ENCODE data around the gene AP2A1.

AP2A1 gene

DNA sequence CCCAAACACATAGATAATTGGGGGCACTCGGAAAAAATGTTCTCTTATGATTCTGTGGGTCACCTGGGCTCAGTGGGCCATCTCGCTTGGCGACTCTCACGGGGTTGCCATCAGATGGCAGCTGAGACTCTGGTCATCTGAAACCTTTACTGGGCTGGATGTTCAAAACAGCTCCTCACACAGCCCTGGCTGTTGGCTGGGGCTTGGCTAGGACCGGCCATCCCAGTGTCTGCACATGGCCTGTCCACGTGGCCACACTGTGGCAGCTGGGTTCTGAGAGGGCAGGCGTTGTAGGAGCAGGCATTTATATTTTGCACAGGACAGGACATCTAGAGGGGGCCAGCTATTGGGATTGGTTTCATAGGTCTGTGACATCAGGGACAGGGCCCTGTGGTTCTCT, 66.8 kb downstream of the AP2A1 start:
- POLR2A ChIA-PET: no interaction called here
- no peak overlapping the region for H3K4me3 ChIP-seq (ENCODE audit: low read depth, low read length)
- TF ChIP-seq, protein P1, sequence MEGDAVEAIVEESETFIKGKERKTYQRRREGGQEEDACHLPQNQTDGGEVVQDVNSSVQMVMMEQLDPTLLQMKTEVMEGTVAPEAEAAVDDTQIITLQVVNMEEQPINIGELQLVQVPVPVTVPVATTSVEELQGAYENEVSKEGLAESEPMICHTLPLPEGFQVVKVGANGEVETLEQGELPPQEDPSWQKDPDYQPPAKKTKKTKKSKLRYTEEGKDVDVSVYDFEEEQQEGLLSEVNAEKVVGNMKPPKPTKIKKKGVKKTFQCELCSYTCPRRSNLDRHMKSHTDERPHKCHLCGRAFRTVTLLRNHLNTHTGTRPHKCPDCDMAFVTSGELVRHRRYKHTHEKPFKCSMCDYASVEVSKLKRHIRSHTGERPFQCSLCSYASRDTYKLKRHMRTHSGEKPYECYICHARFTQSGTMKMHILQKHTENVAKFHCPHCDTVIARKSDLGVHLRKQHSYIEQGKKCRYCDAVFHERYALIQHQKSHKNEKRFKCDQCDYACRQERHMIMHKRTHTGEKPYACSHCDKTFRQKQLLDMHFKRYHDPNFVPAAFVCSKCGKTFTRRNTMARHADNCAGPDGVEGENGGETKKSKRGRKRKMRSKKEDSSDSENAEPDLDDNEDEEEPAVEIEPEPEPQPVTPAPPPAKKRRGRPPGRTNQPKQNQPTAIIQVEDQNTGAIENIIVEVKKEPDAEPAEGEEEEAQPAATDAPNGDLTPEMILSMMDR (IDR thresholded peaks at IDR 0.05; ENCODE audit: insufficient read depth, low read length, missing control alignments): no peak
- no peak for DNase-seq (ENCODE audit: low read depth, low spot score)
- CTCF ChIA-PET: no interaction called here

DNA sequence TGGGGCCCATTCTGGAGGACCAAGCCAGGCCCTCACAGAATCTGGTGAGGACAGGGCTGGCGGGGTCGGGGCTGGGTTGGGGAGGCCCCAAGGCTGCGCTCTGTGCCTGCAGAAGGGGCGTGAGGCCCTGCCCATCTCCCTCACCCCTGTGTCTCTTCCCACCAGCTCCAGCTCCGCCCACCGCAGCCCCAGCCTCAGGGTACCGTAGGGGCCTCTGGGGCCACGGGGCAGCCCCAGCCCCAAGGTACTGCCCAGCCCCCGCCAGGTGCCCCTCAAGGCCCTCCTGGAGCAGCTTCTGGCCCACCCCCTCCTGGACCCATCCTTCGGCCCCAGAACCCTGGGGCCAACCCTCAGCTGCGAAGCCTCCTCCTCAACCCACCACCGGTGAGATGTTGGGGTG, 68.8 kb downstream of the AP2A1 start:
- POLR2A ChIA-PET: no interaction called here
- no peak for DNase-seq (ENCODE audit: low read depth, low spot score)
- CTCF ChIA-PET: no interaction called here
- TF ChIP-seq, protein P1 (IDR thresholded peaks at IDR 0.05; ENCODE audit: insufficient read depth, low read length, missing control alignments): no peak
- H3K4me3 ChIP-seq (ENCODE audit: low read depth, low read length): no peak overlapping the region

DNA sequence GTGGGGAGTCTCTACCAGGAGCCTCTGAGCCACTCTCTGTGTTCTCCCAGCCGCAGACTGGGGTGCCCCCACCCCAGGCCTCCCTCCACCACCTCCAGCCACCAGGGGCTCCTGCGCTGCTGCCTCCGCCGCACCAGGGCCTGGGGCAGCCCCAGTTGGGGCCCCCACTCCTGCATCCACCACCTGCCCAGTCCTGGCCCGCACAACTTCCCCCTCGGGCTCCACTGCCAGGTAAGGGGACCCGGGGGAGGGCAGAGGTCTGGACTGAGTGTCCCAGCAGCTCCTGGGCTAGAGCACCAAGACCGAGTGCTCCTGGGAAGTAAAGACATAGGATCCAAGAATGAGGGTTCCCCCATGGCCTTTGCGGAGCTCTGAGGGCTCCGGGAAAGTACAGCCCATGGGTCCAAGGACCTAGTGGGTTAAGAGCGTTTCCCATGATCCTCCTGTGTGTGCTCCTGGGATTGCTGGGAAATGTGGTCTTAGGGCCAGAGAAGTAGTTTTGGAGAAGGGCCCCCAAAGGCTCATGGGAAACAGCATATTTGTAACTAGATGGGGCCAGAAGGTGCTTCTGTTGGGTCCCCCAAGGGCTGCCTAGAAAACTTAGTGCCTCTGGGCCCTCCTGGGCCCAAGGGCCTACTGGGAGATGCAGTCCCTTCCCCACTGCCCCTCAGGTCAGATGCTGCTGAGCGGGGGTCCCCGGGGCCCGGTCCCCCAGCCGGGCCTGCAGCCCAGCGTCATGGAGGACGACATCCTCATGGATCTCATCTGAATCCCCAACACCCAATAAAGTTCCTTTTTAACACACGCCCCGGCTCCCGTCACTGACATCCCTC, 69.6 kb downstream of the AP2A1 start:
- TF ChIP-seq, protein P1 (IDR thresholded peaks at IDR 0.05; ENCODE audit: insufficient read depth, low read length, missing control alignments): no peak
- no peak for DNase-seq (ENCODE audit: low read depth, low spot score)
- POLR2A ChIA-PET: interaction anchor here (1.1 kb wide), 1 partner anchor 14 kb away, joined by 4 read pairs; the partner anchor contains the start of gene PTOV1
- CTCF ChIA-PET: interaction anchor here (1.5 kb wide), 1 partner anchor 12 kb away, joined by 3 read pairs; no protein-coding TSS in a partner anchor
- H3K4me3 ChIP-seq (ENCODE audit: low read depth, low read length): no peak overlapping the region

DNA sequence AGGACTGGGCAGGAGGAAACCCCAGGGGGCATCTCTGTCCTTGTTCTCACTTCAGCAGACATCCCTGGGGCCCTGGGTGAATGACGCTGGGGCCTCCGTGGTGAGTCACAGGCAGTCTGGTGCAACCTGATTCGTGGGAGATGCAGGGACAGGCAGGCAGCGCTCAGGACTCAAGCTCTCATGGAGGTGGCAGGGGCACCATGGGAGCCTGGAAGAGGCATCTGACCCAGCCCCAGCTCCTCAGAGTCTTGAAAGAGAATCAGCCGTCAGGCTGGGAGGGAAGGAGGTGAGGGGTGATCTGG, 70.2 kb downstream of the AP2A1 start:
- H3K4me3 ChIP-seq (ENCODE audit: low read depth, low read length): no peak overlapping the region
- ChIA-PET POLR2A (interaction anchor here (1.1 kb wide), 1 partner anchor 14 kb away, joined by 4 read pairs; the partner anchor contains the start of gene PTOV1), CTCF (interaction anchor here (1.5 kb wide), 1 partner anchor 12 kb away, joined by 3 read pairs; no protein-coding TSS in a partner anchor)
- TF ChIP-seq, protein P1 (IDR thresholded peaks at IDR 0.05; ENCODE audit: insufficient read depth, low read length, missing control alignments): no peak
- no peak for DNase-seq (ENCODE audit: low read depth, low spot score)

DNA sequence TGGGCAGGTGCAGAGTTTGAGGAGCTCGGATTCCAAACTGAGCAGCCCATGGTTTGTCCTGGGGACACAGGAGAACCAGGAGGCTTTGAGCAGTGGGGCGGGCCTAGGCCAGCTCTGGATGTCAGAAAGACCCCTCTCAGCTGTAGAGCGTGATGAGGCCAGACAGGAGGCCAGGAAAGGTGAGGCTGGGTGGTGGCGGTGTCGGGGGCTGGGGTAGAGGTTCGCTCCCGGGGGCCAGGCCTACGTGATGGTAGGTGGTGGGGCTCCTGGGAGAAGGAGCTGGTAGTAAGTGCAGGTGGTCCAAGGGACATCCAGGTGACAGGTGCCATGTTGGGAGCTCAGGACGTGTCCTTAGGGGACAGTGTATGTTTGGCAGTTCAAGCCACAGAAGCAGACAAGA, 70.6 kb downstream of the AP2A1 start:
- CTCF ChIA-PET: interaction anchor here (1.5 kb wide), 1 partner anchor 13 kb away, joined by 3 read pairs; no protein-coding TSS in a partner anchor
- H3K4me3 ChIP-seq (ENCODE audit: low read depth, low read length): no peak overlapping the region
- DNase-seq (ENCODE audit: low read depth, low spot score): no peak
- POLR2A ChIA-PET: interaction anchor here (1.1 kb wide), 1 partner anchor 13 kb away, joined by 4 read pairs; the partner anchor contains the start of gene PTOV1
- TF ChIP-seq, protein P1 (IDR thresholded peaks at IDR 0.05; ENCODE audit: insufficient read depth, low read length, missing control alignments): no peak

DNA sequence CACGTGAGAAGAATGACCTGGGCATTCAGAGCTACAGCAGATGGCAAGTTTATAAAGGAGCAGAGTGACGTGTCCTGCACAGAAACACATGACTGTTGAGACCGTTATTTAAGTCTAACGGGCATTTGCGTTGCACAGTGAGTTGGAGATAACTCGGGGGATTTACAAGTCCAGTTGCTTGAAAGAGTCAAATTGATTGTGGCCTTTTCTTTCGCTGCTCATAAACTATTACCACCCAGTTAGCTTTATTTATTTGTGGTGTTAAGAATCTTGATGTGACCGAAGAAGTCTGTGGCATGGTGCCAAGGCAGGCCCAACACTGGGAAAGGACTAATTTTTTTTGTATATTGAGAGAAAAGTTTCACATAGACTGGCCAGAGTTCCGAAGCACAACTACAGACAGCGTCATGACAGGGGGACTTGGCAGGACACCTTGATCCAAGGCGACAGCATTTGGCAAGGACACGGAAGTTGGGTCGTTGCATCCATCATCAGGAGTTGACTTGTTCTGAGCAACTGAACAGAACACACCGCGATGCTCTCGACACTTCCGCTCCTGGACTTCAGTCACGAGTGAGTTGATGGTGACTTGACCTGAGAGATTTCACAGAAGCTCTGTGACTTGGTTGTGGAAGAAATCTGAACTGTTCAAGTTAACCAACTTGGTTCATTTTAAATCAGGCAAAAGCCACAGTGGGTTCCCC, 72.2 kb downstream of the AP2A1 start:
- no peak for DNase-seq (ENCODE audit: low read depth, low spot score)
- no peak overlapping the region for H3K4me3 ChIP-seq (ENCODE audit: low read depth, low read length)
- TF ChIP-seq, protein P1 (IDR thresholded peaks at IDR 0.05; ENCODE audit: insufficient read depth, low read length, missing control alignments): no peak
- ChIA-PET CTCF (interaction anchor here (1.0 kb wide), 1 partner anchor 12 kb away, joined by 4 read pairs; the partner anchor contains the start of gene PTOV1), POLR2A (no interaction called here)

Measured in AG04449 (cell line).